Measurements from ENCODE around the gene GGA2.

Gene GGA2

GRCh38 chr16:23499801-23500200 lies 10.5 kb downstream of the GGA2 start:
- H3K9me3 ChIP-seq (ENCODE audit: control insufficient read depth, low read length), result no peaks in the 10 kb centered on the region
- H2BK120ac ChIP-seq (ENCODE audit: low read depth, low read length), result no peak overlapping the region
- peaks cover 14 to 19% of the 10 kb centered on the region in 2 experiments for H3K36me3 ChIP-seq (ENCODE audit: control insufficient read depth in 1 of 2, insufficient read depth in 2 of 2, low read depth in 1 of 2, low read length in 2 of 2)
- no peak overlapping the region for H2BK15ac ChIP-seq (ENCODE audit: low read depth, poor library complexity, severe bottlenecking)
- no peak overlapping the region for H3K4me2 ChIP-seq (ENCODE audit: low read length, poor library complexity, severe bottlenecking)
- H3K9ac ChIP-seq (ENCODE audit: low read length), result no peak overlapping the region
- H3K4me1 ChIP-seq (ENCODE audit: control insufficient read depth, insufficient read depth, low read depth, low read length), result peaks cover 31% of the 10 kb centered on the region
- H3K79me1 ChIP-seq (replicated peaks; ENCODE audit: low read length, poor library complexity, severe bottlenecking), result peaks cover 7% of the 10 kb centered on the region
- H4K91ac ChIP-seq (ENCODE audit: low read length), result no peak overlapping the region
- no peak overlapping the region for H3K18ac ChIP-seq (ENCODE audit: low read depth in 1 of 2, low read length in 2 of 2)
- no peak overlapping the region for H2BK5ac ChIP-seq (ENCODE audit: low read depth, low read length, poor library complexity, severe bottlenecking)
- H3K23ac ChIP-seq (ENCODE audit: low read length in 2 of 2), result no peak overlapping the region
- no peak overlapping the region for H3K4ac ChIP-seq (ENCODE audit: low read depth in 1 of 2, low read length in 2 of 2)
- no peak overlapping the region for H4K8ac ChIP-seq (ENCODE audit: low read length)
- H2AFZ ChIP-seq (ENCODE audit: low read depth, low read length), result no peak overlapping the region
- no peak overlapping the region for H3K4me3 ChIP-seq (ENCODE audit: insufficient read depth in 1 of 2, low read depth in 1 of 2, low read length in 2 of 2)
- no peak overlapping the region for H2BK12ac ChIP-seq (ENCODE audit: low read length in 2 of 2)
- no peaks in the 10 kb centered on the region for H3K27me3 ChIP-seq (ENCODE audit: control insufficient read depth in 1 of 2, insufficient read depth in 1 of 2, low read length in 2 of 2)
- no peak overlapping the region for H2AK5ac ChIP-seq (ENCODE audit: low read length, severe bottlenecking)
- no peak overlapping the region for H3K27ac ChIP-seq (ENCODE audit: low read length, poor library complexity, severe bottlenecking)
- DNase-seq, result no peak
- no peak overlapping the region for H3K14ac ChIP-seq (ENCODE audit: low read length in 2 of 2)
- WGBS, result 74% methylated on average over 6 of the region's 7 CpGs

- no peak overlapping the region for H2BK120ac ChIP-seq (ENCODE audit: low read depth, low read length)
- H3K18ac ChIP-seq (ENCODE audit: low read depth in 1 of 2, low read length in 2 of 2), result no peak overlapping the region
- peaks cover 15% of the 10 kb centered on the region for H3K79me1 ChIP-seq (replicated peaks; ENCODE audit: low read length, poor library complexity, severe bottlenecking)
- no peaks in the 10 kb centered on the region for H3K9me3 ChIP-seq (ENCODE audit: control insufficient read depth, low read length)
- no peak overlapping the region for H2BK12ac ChIP-seq (ENCODE audit: low read length in 2 of 2)
- no peak overlapping the region for H2BK5ac ChIP-seq (ENCODE audit: low read depth, low read length, poor library complexity, severe bottlenecking)
- no peak overlapping the region for H2AFZ ChIP-seq (ENCODE audit: low read depth, low read length)
- no peak overlapping the region for H3K14ac ChIP-seq (ENCODE audit: low read length in 2 of 2)
- peaks cover 31% of the 10 kb centered on the region for H3K4me1 ChIP-seq (ENCODE audit: control insufficient read depth, insufficient read depth, low read depth, low read length)
- H2BK15ac ChIP-seq (ENCODE audit: low read depth, poor library complexity, severe bottlenecking), result peak overlapping the region; percentile 13
- no peak overlapping the region for H3K4ac ChIP-seq (ENCODE audit: low read depth in 1 of 2, low read length in 2 of 2)
- DNase-seq, result no peak
- H3K4me3 ChIP-seq (ENCODE audit: insufficient read depth in 1 of 2, low read depth in 1 of 2, low read length in 2 of 2), result no peak overlapping the region
- H3K9ac ChIP-seq (ENCODE audit: low read length), result no peak overlapping the region
- no peak overlapping the region for H2AK5ac ChIP-seq (ENCODE audit: low read length, severe bottlenecking)
- H4K8ac ChIP-seq (ENCODE audit: low read length), result no peak overlapping the region
- no peak overlapping the region for H3K23ac ChIP-seq (ENCODE audit: low read length in 2 of 2)
- H3K27ac ChIP-seq (ENCODE audit: low read length, poor library complexity, severe bottlenecking), result no peak overlapping the region
- no peaks in the 10 kb centered on the region for H3K27me3 ChIP-seq (ENCODE audit: control insufficient read depth in 1 of 2, insufficient read depth in 1 of 2, low read length in 2 of 2)
- over 99% methylated on average over 11 of the region's 11 CpGs for WGBS
- no peak overlapping the region for H4K91ac ChIP-seq (ENCODE audit: low read length)
- H3K36me3 ChIP-seq (ENCODE audit: control insufficient read depth in 1 of 2, insufficient read depth in 2 of 2, low read depth in 1 of 2, low read length in 2 of 2), result peaks cover 22 to 28% of the 10 kb centered on the region in 2 experiments
- no peak overlapping the region for H3K4me2 ChIP-seq (ENCODE audit: low read length, poor library complexity, severe bottlenecking)
Observed at GRCh38 chr16:23498863-23499262, 11.4 kb downstream of the GGA2 start.

GRCh38 chr16:23497543-23497868 lies 12.8 kb downstream of the GGA2 start:
- no peak overlapping the region for H3K14ac ChIP-seq (ENCODE audit: low read length in 2 of 2)
- peaks cover 40% of the 10 kb centered on the region for H3K4me1 ChIP-seq (ENCODE audit: control insufficient read depth, insufficient read depth, low read depth, low read length)
- H2BK12ac ChIP-seq (ENCODE audit: low read length in 2 of 2), result no peak overlapping the region
- no peak overlapping the region for H3K4ac ChIP-seq (ENCODE audit: low read depth in 1 of 2, low read length in 2 of 2)
- H3K23ac ChIP-seq (ENCODE audit: low read length in 2 of 2), result no peak overlapping the region
- no peak overlapping the region for H2BK120ac ChIP-seq (ENCODE audit: low read depth, low read length)
- 94% methylated on average over 6 of the region's 6 CpGs for WGBS
- no peak for DNase-seq
- H3K36me3 ChIP-seq (ENCODE audit: control insufficient read depth in 1 of 2, insufficient read depth in 2 of 2, low read depth in 1 of 2, low read length in 2 of 2), result peaks cover 35 to 41% of the 10 kb centered on the region in 2 experiments
- H2AK5ac ChIP-seq (ENCODE audit: low read length, severe bottlenecking), result peak overlapping the region; percentile 76
- peak overlapping the region; percentile 83 for H3K27ac ChIP-seq (ENCODE audit: low read length, poor library complexity, severe bottlenecking)
- H3K4me3 ChIP-seq (ENCODE audit: insufficient read depth in 1 of 2, low read depth in 1 of 2, low read length in 2 of 2), result peak overlapping the region in 1 of 2 experiments; percentile 65
- H3K79me1 ChIP-seq (replicated peaks; ENCODE audit: low read length, poor library complexity, severe bottlenecking), result peaks cover 27% of the 10 kb centered on the region
- no peak overlapping the region for H3K18ac ChIP-seq (ENCODE audit: low read depth in 1 of 2, low read length in 2 of 2)
- H3K9me3 ChIP-seq (ENCODE audit: control insufficient read depth, low read length), result no peaks in the 10 kb centered on the region
- peak overlapping the region; percentile 84 for H3K9ac ChIP-seq (ENCODE audit: low read length)
- no peaks in the 10 kb centered on the region for H3K27me3 ChIP-seq (ENCODE audit: control insufficient read depth in 1 of 2, insufficient read depth in 1 of 2, low read length in 2 of 2)
- peak overlapping the region; percentile 5 for H3K4me2 ChIP-seq (ENCODE audit: low read length, poor library complexity, severe bottlenecking)
- no peak overlapping the region for H2AFZ ChIP-seq (ENCODE audit: low read depth, low read length)
- H4K8ac ChIP-seq (ENCODE audit: low read length), result no peak overlapping the region
- no peak overlapping the region for H2BK5ac ChIP-seq (ENCODE audit: low read depth, low read length, poor library complexity, severe bottlenecking)
- H2BK15ac ChIP-seq (ENCODE audit: low read depth, poor library complexity, severe bottlenecking), result no peak overlapping the region
- H4K91ac ChIP-seq (ENCODE audit: low read length), result no peak overlapping the region

GRCh38 chr16:23496821-23497542 lies 13.3 kb downstream of the GGA2 start:
- peaks cover 27% of the 10 kb centered on the region for H3K79me1 ChIP-seq (replicated peaks; ENCODE audit: low read length, poor library complexity, severe bottlenecking)
- no peak overlapping the region for H3K4ac ChIP-seq (ENCODE audit: low read depth in 1 of 2, low read length in 2 of 2)
- H3K27ac ChIP-seq (ENCODE audit: low read length, poor library complexity, severe bottlenecking), result peak overlapping the region; percentile 83
- no peak overlapping the region for H3K18ac ChIP-seq (ENCODE audit: low read depth in 1 of 2, low read length in 2 of 2)
- H3K23ac ChIP-seq (ENCODE audit: low read length in 2 of 2), result no peak overlapping the region
- WGBS, result 78% methylated on average over 10 of the region's 12 CpGs
- peak; percentile 24 for DNase-seq
- H2BK5ac ChIP-seq (ENCODE audit: low read depth, low read length, poor library complexity, severe bottlenecking), result no peak overlapping the region
- no peak overlapping the region for H2BK120ac ChIP-seq (ENCODE audit: low read depth, low read length)
- H3K4me1 ChIP-seq (ENCODE audit: control insufficient read depth, insufficient read depth, low read depth, low read length), result peaks cover 44% of the 10 kb centered on the region
- H3K4me3 ChIP-seq (ENCODE audit: insufficient read depth in 1 of 2, low read depth in 1 of 2, low read length in 2 of 2), result peak overlapping the region in 1 of 2 experiments; percentile 65
- peaks cover 37 to 41% of the 10 kb centered on the region in 2 experiments for H3K36me3 ChIP-seq (ENCODE audit: control insufficient read depth in 1 of 2, insufficient read depth in 2 of 2, low read depth in 1 of 2, low read length in 2 of 2)
- no peak overlapping the region for H2BK12ac ChIP-seq (ENCODE audit: low read length in 2 of 2)
- H4K91ac ChIP-seq (ENCODE audit: low read length), result no peak overlapping the region
- H2BK15ac ChIP-seq (ENCODE audit: low read depth, poor library complexity, severe bottlenecking), result no peak overlapping the region
- H3K27me3 ChIP-seq (ENCODE audit: control insufficient read depth in 1 of 2, insufficient read depth in 1 of 2, low read length in 2 of 2), result no peaks in the 10 kb centered on the region
- H3K9ac ChIP-seq (ENCODE audit: low read length), result peak overlapping the region; percentile 84
- no peak overlapping the region for H4K8ac ChIP-seq (ENCODE audit: low read length)
- no peak overlapping the region for H2AK5ac ChIP-seq (ENCODE audit: low read length, severe bottlenecking)
- H3K9me3 ChIP-seq (ENCODE audit: control insufficient read depth, low read length), result no peaks in the 10 kb centered on the region
- no peak overlapping the region for H2AFZ ChIP-seq (ENCODE audit: low read depth, low read length)
- H3K4me2 ChIP-seq (ENCODE audit: low read length, poor library complexity, severe bottlenecking), result peak overlapping the region; percentile 5
- H3K14ac ChIP-seq (ENCODE audit: low read length in 2 of 2), result no peak overlapping the region
